Measurements from ENCODE around the gene ARL6IP6.
"Not testable (repeated sequence)": the region's sequence is repeated elsewhere in the genome, so short reads cannot be mapped to it uniquely, and the experiment has no call there.

ARL6IP6 gene

DNA sequence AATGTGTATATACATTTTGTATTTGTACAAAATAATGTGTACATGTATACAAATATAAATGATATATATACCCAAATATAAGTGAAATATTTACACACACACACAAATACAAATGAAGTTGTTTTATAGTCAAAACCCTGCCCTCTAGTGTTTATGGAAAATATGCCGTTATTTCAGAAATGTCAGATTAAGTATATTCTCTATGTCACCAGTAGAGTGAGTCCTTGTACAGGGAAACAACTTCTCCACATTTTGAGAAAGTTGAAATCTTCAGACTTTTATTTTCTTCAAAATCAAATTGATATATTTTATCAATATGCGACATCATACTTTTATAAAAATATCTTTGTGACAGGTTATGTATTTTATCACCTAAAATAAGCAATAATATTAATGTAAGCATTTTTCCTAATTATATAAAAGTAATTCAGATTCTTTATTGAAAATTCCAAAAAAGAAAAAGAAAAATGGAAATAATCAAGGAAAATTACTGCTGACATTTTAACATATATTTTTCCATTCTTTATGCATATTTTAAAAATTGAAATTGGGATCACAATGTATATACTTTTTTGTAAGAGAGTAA, 22.4 kb downstream of the ARL6IP6 start:
- TF ChIP-seq CTCF (IDR thresholded peaks at IDR 0.05; ENCODE audit: insufficient read depth, low read length, poor library complexity, severe bottlenecking), result peak; percentile 74
- no peaks in the 10 kb centered on the region; the same call in none of the 2 replicates for H3K36me3 ChIP-seq (ENCODE audit: control insufficient read depth, insufficient read depth, low read length)
- no peak for DNase-seq (ENCODE audit: extremely low read depth, insufficient read length)
- H3K27me3 ChIP-seq (replicated peaks; ENCODE audit: control insufficient read depth, insufficient read depth, low read length), result no peaks in the 10 kb centered on the region
- no peak overlapping the region for H3K4me3 ChIP-seq (replicated peaks; ENCODE audit: low read depth, low read length)

GRCh38 chr2:152743002-152743401, 24.6 kb downstream of the ARL6IP6 start:
- peak; percentile 58 for TF ChIP-seq CTCF (IDR thresholded peaks at IDR 0.05; ENCODE audit: insufficient read depth, low read length, poor library complexity, severe bottlenecking)
- no peak for DNase-seq (ENCODE audit: extremely low read depth, insufficient read length)
- Histone ChIP-seq H3K36me3 (ENCODE audit: control insufficient read depth, insufficient read depth, low read length) (no peaks in the 10 kb centered on the region; the same call in 1 of the 2 replicates), H3K4me3 (replicated peaks; ENCODE audit: low read depth, low read length) (no peak overlapping the region), H3K27me3 (replicated peaks; ENCODE audit: control insufficient read depth, insufficient read depth, low read length) (no peaks in the 10 kb centered on the region)

DNA sequence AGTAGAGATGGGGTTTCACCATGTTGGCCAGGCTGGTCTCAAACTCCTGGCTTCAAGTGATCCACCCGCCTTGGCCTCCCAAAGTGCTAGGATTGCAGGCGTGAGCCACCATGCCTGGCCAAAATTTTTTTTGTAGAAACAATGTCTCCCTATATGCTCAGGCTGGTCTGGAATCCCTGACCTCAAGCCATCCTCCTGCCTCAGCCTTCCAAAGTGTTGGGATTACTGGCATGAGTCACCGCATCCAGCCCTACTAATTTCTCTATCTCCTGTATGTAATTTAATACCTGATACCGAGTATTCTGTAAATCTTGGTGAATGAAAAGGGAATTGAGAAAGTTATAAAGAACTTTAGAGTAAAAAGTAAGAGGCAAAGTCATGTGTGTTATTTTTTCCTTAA, 29.3 kb downstream of the ARL6IP6 start:
- DNase-seq (ENCODE audit: extremely low read depth, insufficient read length); H3K4me3 ChIP-seq (replicated peaks; ENCODE audit: low read depth, low read length); H3K27me3 ChIP-seq (replicated peaks; ENCODE audit: control insufficient read depth, insufficient read depth, low read length); H3K36me3 ChIP-seq (ENCODE audit: control insufficient read depth, insufficient read depth, low read length): not testable (repeated sequence)

GRCh38 chr2:152755029-152755428, 36.6 kb downstream of the ARL6IP6 start:
- Histone ChIP-seq H3K27me3 (replicated peaks; ENCODE audit: control insufficient read depth, insufficient read depth, low read length) (no peaks in the 10 kb centered on the region), H3K4me3 (replicated peaks; ENCODE audit: low read depth, low read length) (no peak overlapping the region), H3K36me3 (ENCODE audit: control insufficient read depth, insufficient read depth, low read length) (no peaks in the 10 kb centered on the region; the same call in 1 of the 2 replicates)
- DNase-seq (ENCODE audit: extremely low read depth, insufficient read length), result peak; percentile 6
- TF ChIP-seq CTCF (IDR thresholded peaks at IDR 0.05; ENCODE audit: insufficient read depth, low read length, poor library complexity, severe bottlenecking), result peak; percentile 69

DNA sequence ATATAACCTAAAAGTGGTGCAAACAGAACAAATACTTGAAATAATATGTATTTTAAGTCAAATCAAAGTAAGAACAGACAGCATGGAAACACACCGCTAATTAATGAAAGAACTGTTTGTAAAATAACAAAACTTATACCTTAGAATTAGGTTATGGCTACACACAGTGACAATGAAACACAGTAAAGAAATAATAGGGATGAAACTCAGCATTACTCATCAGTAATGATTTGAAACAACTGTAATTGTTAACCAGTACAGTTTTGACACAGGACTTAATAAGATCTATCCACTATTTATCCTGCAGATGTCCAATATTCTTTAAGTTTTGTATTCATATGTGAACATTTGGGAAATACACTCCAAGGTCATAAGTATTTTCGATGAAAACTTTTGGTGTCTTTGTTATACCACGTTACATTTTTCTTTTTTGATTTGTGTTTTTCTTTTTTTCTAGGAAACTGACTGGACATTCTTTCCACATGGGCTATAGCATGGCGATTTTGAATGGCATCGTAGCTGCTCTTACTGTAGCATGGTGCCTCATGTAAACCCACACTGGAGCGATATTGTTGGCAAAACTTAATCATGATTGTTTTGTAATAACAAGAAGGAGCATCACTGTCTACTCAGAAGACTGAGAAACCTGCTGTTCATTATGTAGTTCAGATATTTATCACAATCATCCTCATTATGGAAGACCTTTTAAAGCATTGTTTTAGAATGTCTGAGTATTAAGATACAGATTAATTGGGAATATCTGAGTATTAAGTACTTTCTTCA, 41.1 kb downstream of the ARL6IP6 start:
- Histone ChIP-seq H3K36me3 (ENCODE audit: control insufficient read depth, insufficient read depth, low read length) (no peaks in the 10 kb centered on the region), H3K4me3 (replicated peaks; ENCODE audit: low read depth, low read length) (no peak overlapping the region), H3K27me3 (replicated peaks; ENCODE audit: control insufficient read depth, insufficient read depth, low read length) (no peaks in the 10 kb centered on the region)
- no peak for DNase-seq (ENCODE audit: extremely low read depth, insufficient read length)
- no peak for TF ChIP-seq CTCF (IDR thresholded peaks at IDR 0.05; ENCODE audit: insufficient read depth, low read length, poor library complexity, severe bottlenecking)

- Histone ChIP-seq H3K36me3 (ENCODE audit: control insufficient read depth, insufficient read depth, low read length) (no peaks in the 10 kb centered on the region), H3K27me3 (replicated peaks; ENCODE audit: control insufficient read depth, insufficient read depth, low read length) (no peaks in the 10 kb centered on the region), H3K4me3 (replicated peaks; ENCODE audit: low read depth, low read length) (no peak overlapping the region)
- TF ChIP-seq CTCF (IDR thresholded peaks at IDR 0.05; ENCODE audit: insufficient read depth, low read length, poor library complexity, severe bottlenecking), result no peak
- DNase-seq (ENCODE audit: extremely low read depth, insufficient read length), result no peak
Measured at GRCh38 chr2:152761214-152761613, 42.8 kb downstream of the ARL6IP6 start.
